ENCODE data around the gene KHDRBS2. TPM values are rescaled to one million over a fixed set of nuclear protein-coding genes. Genes with fewer than 3 reads are reported as not detected.

Gene KHDRBS2
- total RNA-seq, 1 experiment from 2014 or later, result not detected

- CTCF ChIA-PET, result no interaction called here
Observed at GRCh38 chr6:61980622-61981021, 305.4 kb downstream of the KHDRBS2 start.

GRCh38 chr6:61977947-61978346, 308.1 kb downstream of the KHDRBS2 start:
- intact Hi-C loops (cut with micrococcal nuclease; ENCODE audit: unreplicated experiment), result no loop called here

More at GRCh38 chr6:61980622-61981021, 305.4 kb downstream of the KHDRBS2 start:
- BruUV-seq (replicated peaks), result no TSS peak
- Histone ChIP-seq H4K20me1 (ENCODE audit: insufficient read depth) (no peaks in the 10 kb centered on the region; the same call in 1 of the 2 replicates), H3F3A (ENCODE audit: insufficient read depth, low read depth) (no peaks in the 10 kb centered on the region), H3K36me3 (ENCODE audit: low read depth) (no peaks in the 10 kb centered on the region), H3K4me2 (no peak overlapping the region), H3K9me2 (ENCODE audit: insufficient read depth) (no peaks in the 10 kb centered on the region), H3K79me2 (ENCODE audit: low read depth) (no peaks in the 10 kb centered on the region), H3K4me1 (replicated peaks; ENCODE audit: insufficient read depth) (no peaks in the 10 kb centered on the region), H2AFZ (no peak overlapping the region), H3K27me3 (ENCODE audit: insufficient read depth, low read depth) (no peaks in the 10 kb centered on the region), H3K4me3 (no peak overlapping the region), H3K9me3 (ENCODE audit: insufficient read depth, low read depth) (no peaks in the 10 kb centered on the region), H3K27ac (no peak overlapping the region)
- no peak for DNase-seq
- POLR2A ChIA-PET (ENCODE audit: unreplicated experiment), result no interaction called here
- TF ChIP-seq EZH2 (IDR thresholded peaks at IDR 0.05; ENCODE audit: low read depth) (no peak), CTCF (conservative IDR thresholded peaks at IDR 0.05) (no peak)
- intact Hi-C loops (cut with micrococcal nuclease; ENCODE audit: unreplicated experiment), result no loop called here

GRCh38 chr6:61977099-61977498, 308.9 kb downstream of the KHDRBS2 start:
- no TSS peak for BruUV-seq (replicated peaks)
- ChIA-PET CTCF (no interaction called here), POLR2A (ENCODE audit: unreplicated experiment) (no interaction called here)
- H3K4me1 ChIP-seq (replicated peaks; ENCODE audit: insufficient read depth), result no peaks in the 10 kb centered on the region
- no peaks in the 10 kb centered on the region for H4K20me1 ChIP-seq (ENCODE audit: insufficient read depth)
- H3K36me3 ChIP-seq (ENCODE audit: low read depth), result no peaks in the 10 kb centered on the region
- H3K4me2 ChIP-seq, result no peak overlapping the region
- no peak overlapping the region for H3K27ac ChIP-seq
- H3K27me3 ChIP-seq (ENCODE audit: insufficient read depth, low read depth), result no peaks in the 10 kb centered on the region
- H3K79me2 ChIP-seq (ENCODE audit: low read depth), result no peaks in the 10 kb centered on the region
- H3K9me2 ChIP-seq (ENCODE audit: insufficient read depth), result no peaks in the 10 kb centered on the region
- H3K9me3 ChIP-seq (ENCODE audit: insufficient read depth, low read depth), result no peaks in the 10 kb centered on the region
- no peak overlapping the region for H3K4me3 ChIP-seq
- DNase-seq, result no peak
- H3F3A ChIP-seq (ENCODE audit: insufficient read depth, low read depth), result no peaks in the 10 kb centered on the region
- TF ChIP-seq EZH2 (IDR thresholded peaks at IDR 0.05; ENCODE audit: low read depth) (no peak), CTCF (conservative IDR thresholded peaks at IDR 0.05) (no peak)
- no peak overlapping the region for H2AFZ ChIP-seq
- intact Hi-C loops (cut with micrococcal nuclease; ENCODE audit: unreplicated experiment), result no loop called here

More at GRCh38 chr6:61977947-61978346, 308.1 kb downstream of the KHDRBS2 start:
- ChIA-PET POLR2A (ENCODE audit: unreplicated experiment) (no interaction called here), CTCF (no interaction called here)
- no TSS peak for BruUV-seq (replicated peaks)
- H3K27me3 ChIP-seq (ENCODE audit: insufficient read depth, low read depth), result no peaks in the 10 kb centered on the region
- no peaks in the 10 kb centered on the region for H3K4me1 ChIP-seq (replicated peaks; ENCODE audit: insufficient read depth)
- H4K20me1 ChIP-seq (ENCODE audit: insufficient read depth), result no peaks in the 10 kb centered on the region
- no peak overlapping the region for H3K4me3 ChIP-seq
- no peaks in the 10 kb centered on the region for H3K9me2 ChIP-seq (ENCODE audit: insufficient read depth)
- no peak for DNase-seq
- H3K4me2 ChIP-seq, result no peak overlapping the region
- TF ChIP-seq CTCF (conservative IDR thresholded peaks at IDR 0.05) (no peak), EZH2 (IDR thresholded peaks at IDR 0.05; ENCODE audit: low read depth) (no peak)
- H3K36me3 ChIP-seq (ENCODE audit: low read depth), result no peaks in the 10 kb centered on the region
- no peaks in the 10 kb centered on the region for H3K79me2 ChIP-seq (ENCODE audit: low read depth)
- no peaks in the 10 kb centered on the region for H3K9me3 ChIP-seq (ENCODE audit: insufficient read depth, low read depth)
- no peak overlapping the region for H2AFZ ChIP-seq
- H3F3A ChIP-seq (ENCODE audit: insufficient read depth, low read depth), result no peaks in the 10 kb centered on the region
- no peak overlapping the region for H3K27ac ChIP-seq

Measured in PC-9 (cell line).